GM04504 (cell line): ENCODE data around the gene CFAP141.
A peak's percentile ranks its signal among the peaks of the same experiment; 100 is the strongest.
"Not testable (repeated sequence)": the region's sequence is repeated elsewhere in the genome, so short reads cannot be mapped to it uniquely, and the experiment has no call there.

Source experiments
- DNase-seq: peaks from one replicate; pipeline ENCODE4 v3.0.0-alpha.2; 2012; ENCODE audit warnings: low read depth

The CFAP141 gene

DNA sequence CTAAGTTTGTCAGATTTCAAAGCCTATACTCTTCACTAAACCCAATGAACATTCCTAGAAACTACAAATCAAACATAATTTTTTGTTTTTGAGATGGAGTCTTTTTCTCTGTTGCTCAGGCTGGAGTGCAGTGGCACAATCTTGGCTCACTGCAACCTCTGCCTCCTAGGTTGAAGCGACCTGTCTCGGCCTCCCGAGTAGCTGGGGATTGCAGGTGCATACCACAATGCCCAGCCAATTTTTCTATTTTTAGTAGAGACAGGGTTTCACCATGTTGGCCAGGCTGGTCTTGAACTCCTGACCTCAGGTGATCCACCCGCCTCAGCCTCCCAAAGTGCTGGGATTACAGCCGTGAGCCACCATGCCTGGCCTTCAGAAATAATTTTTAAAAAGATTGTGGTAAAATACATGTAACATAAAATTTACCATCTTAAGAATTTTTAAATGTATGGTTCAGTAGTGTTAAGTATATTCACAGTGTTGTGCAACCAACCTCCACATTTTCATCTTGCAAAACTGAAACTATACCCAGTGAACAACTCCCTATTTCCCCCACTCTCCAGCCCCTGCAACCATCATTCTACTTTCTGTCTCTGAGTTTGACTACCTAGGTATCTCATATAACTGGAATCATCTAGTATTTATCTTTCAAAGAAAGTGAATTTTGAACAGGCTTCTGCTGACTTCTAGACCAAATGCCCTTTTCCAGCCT, 2.7 kb upstream of the CFAP141 start:
- no peak for DNase-seq

DNA sequence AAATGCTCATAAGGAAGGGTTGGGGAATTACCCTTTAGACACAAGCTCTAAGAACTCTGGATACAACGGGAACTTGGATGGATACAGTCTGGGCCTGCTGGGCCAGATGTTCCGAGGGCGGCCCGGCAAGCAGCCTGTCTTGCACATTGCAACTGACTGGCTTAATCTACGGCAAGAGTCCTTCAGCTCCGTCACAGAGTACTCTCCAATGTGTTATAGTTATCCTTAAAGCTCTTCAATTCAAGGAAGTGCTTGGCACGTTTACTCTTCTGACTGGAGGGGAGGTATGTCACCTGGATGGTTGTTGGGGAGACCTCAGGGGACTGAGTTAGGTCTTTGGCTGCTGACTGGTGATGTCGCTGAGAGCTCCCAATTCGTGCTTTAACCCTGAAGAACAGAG, 1.1 kb upstream of the CFAP141 start:
- no peak for DNase-seq

DNA sequence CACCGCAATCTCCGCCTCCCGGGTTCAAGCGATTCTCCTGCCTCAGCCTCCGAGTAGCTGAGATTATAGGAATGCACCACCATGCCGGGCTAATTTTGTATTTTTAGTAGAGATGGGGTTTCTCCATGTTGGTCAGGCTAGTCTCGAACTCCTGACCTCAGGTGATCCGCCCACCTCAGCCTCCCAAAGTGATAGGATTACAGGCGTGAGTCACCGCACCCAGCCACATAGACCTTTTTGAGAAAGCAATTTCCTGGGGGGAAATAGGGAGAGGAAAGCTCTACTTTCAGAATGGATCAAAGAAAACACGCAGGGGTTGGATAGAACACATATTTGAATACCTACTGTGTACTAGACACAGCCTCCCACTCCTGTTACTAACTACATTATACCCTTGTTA, 355 bp downstream of the CFAP141 start:
- not testable (repeated sequence) for DNase-seq

DNA sequence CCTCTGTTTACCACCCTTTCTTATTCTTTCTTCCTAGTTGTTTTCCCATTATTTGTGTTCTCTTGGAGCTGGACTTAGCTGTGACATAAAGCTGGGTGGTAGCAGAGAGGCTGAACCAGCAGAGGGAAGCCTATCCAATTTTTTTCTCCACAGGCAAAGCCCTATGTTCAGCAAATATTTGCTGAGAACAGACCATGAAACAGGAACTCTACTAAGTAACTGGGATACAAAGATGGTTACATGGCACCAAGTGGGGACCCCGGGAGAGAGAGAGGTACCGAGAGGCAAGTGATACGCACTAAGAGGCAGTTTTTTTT, 6.6 kb downstream of the CFAP141 start:
- no peak for DNase-seq

DNA sequence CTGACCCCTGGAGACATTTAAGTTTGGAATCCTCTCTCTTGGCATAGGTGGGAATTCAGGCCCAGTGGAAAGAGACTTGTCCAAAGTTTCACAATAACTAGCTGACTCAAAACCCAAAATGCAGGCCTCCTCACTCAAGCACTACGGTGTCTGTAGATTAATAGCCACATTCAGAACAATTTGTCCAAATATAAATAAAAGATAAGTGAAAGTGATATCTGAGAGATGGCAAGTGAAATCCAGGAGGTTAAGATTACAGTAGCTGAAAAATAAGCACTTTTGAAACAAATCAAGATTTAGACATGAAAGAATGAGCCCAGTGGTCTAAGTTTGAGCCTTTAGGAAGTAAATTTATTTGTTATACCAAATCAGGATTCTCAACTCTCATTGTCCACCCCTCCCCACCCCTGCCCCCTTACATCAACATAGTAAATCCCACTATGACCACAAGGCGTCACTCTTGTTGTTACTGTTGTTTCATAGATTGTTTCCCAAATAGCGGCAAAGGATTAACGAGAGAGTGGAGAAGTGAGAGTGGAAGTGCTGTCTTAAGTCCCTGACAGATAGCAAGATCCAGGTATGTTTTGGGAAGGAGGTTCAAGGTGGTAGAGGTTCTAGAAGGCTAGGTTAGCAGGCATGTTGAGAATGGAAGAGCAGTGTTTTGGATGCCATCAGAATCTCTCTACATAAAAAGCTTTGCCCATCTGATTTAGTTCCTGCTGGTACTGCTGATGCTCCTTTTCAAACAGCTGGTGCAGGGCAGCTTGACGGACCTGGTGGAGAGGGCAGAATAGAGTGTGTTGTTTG, 7.2 kb downstream of the CFAP141 start:
- DNase-seq, result no peak

DNA sequence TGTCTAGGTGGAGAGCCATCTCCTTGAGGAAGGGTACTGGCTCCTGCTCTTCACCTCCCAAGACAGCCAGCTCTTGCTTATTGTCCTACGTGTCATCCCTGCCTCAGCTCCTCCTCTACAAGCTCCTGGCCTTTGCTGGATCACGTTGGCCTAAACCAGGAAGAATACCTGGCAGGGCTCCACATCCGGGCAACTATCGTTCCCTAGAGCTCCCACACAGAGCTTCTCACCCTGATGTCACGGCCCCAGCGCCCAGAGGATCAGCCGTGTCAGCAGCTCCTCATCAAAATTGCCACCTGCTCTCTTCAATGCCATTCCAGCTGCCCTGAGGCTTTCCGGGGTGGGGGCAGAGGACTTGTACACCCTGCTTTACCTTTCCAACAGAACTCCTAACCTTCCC, 12.3 kb downstream of the CFAP141 start:
- no peak for DNase-seq

DNA sequence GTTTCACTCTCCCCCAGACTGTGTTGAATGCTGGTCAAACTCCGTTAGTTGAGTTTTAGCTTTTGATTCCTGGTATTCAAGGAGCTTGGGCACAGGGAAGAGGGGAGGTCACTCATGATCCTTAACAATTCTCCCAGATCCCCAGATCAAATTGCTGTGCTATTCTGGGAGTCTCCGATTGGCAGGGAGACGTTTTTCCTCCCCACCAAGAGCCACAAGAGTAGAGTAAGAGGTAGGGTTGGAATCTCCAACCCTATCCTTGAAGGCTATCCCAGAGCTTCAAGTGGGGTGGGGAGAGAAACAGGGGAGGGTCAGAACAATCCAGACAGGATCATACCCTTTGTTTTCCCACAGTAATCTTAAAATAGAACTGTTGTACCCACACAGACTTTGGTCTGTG, 13.7 kb downstream of the CFAP141 start:
- DNase-seq, result no peak

DNA sequence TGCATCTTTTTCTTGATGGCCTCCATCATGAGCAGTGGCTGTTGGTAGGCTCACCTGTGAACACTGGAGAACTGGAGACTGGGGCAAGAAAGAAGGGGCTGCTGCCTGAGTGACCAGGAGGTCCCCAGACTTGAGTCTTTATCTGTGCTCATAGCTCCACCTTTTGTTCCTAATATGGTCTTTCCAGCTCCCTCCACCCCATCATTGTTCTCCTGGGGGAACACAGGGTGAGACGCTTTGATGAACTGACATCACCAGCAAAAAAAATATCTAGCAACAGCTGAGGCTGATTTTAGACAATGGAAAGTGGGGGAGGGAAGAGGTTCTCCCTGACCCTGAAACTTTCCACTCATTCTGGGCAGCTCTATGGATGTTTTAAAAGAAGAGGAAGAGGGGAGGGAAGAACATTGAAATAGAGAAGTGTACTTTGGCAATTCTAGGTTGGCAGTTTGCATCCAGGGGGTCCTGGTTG, 14.1 kb downstream of the CFAP141 start, which contains the start of gene TPM3:
Gene TPM3 (minus strand): TSS at position 111 of the 472 bp plus-strand sequence. CDS start 82 bp downstream, at position 29.
- DNase-seq, result no peak

DNA sequence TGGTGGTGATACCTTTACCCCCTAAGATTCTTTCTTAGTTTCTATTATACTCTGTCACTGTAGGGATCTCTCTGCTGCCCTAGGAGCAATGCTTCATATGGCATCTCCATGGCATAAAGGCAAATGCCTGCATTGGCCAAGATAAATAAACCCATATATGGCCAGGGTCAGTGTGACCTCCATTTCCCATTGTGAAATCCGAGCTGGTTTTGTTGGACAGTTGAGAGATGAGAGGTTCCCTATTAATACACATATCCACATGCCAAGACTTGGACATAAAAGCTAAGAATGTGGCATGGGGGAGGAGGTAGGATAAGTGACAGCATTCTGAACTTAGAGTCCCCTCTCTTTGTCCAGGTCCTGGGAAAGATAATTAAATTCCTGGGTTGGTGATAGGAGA, 15.6 kb downstream of the CFAP141 start:
- no peak for DNase-seq

DNA sequence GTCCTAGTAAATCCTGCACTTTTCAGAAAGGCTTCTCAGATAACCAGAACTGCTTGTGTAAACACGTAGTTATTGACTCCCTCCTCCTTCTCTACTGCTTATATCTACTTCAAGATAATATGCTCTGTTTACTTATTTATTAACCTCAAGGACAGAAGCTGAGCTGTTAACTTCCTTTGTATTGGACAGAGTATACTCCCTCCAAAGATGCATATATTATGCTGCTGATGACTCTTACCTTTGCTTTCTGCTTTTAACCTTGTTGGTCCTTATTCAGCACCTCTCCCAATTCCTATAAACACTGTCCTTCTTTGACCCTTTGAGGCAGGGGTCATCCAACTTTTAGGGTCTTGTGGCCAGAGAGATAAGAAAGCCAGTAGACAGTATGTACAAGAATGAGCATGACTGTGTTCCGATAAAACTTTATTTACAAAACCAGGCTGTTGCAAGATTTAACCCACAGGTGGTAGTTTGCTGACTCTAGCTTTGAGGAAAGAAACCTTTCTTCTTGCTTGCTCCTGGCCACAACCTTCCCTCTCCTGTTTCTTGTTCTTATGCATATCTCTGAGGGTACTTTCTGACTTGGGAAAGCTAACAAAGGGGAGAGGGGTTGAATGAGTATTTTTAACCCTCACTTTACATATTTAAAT, 19.2 kb downstream of the CFAP141 start:
- no peak for DNase-seq

DNA sequence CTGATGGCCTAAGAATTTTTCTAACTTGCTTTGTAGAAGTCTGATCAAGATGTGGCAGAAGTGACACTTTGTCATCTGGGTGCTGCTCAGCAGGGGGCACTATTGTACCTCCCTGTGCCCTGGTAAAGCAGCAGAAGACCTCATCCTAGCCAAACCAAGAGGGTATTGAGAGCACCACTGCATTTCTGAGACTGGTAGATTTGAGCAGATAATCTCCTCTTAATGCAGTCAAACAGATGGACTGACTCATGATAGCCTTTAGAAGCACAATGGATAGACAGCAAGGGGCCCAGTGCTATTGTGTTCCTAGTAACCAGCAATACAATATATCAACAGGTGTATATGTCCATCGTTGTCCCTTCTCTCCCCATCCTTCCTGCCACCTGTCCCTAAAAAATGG, 20.0 kb downstream of the CFAP141 start:
- no peak for DNase-seq

DNA sequence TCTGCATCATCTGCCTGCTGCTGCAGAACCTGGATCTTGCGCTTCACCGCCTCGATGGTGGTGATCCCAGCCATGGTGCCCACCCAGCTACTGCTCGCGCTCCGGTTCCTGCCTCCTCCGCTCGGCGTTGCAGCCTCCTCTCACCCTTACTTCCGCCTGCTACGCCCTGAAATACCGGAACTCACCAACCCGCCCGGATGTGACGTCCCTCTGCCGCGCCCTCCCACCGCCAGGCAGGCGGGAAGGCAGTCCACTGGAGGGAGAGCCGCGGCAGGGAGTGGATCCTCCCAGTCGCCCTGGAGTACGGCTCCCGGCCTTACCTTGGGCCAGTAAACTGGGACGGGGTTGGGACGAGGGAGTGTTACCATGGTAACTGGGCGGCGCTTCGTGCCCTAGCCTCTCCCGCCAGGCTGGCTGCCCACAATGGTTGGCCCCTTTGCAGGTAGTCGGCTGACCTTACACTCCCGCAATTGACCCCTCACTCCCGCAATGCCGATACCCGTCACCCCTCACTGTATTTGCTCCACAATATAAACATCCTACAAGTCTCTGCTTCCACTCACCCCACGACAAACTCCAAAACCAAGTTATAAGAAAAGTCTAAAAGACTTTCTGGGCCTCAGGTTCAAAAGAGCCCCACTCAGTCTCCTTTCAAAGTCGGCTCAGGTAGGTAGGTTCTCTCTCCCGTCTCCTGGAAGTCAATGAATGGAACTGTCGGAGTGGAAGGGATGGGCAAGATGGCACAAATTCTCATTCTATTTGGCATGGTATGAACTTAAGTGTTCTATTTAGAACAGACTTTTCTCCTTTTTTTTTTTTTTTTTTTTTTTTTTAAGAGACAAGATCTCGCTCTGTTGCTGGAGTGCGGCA, 22.9 kb downstream of the CFAP141 start:
- DNase-seq, result peak; percentile 87

DNA sequence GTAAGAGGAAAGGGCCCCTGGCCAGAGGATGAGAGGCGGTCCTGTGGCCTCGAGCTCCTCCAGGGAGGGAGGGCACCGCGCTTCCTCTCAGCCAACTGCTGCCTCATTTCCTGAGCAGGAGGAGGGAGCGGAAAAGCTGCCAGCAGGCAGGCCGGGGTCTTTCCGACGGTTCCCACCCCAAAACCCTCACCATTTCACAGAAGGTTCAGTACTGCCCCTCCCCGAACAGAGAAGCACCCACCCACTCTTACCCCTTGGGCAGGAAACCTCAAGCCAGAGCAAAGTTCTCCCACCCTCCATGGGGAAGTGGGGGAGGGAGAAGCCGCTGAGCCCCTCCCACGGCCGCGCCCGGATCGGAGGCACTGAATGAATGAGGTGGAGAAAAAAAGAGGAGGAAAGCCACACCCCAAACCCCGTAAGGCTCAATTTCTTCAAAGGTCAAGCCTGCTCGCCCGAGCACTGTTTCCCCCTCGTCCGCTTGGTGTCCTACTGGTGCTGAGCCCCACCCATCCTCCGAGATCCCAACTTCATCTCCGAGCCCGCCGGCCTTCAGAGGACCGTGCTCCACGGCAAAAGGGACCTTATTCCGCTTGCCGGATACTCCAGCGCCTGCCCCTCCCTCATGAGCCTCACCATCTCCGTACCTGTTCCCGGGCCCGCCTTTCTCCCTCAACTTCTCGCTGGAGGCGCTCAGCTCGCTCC, 23.6 kb downstream of the CFAP141 start:
- DNase-seq, result peak; percentile 43

DNA sequence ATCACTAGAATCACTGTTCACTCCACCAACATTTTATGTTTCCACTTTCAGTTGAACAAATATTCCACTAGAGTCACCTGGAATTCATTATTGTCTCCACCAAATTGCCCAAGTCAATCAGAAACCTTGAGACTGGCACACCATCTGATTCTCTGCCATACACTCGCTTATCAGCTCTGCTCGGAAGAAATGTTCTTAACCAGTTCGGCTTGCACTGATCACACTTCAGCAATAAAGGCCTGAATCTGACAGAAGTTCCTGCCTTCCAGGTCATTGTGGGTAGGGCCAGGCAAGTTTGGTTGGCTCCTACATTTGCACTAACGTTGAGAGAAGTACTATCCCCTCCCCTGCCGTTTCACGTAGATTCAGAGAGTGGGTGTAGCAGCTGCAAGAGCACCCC, 24.2 kb downstream of the CFAP141 start:
- no peak for DNase-seq

DNA sequence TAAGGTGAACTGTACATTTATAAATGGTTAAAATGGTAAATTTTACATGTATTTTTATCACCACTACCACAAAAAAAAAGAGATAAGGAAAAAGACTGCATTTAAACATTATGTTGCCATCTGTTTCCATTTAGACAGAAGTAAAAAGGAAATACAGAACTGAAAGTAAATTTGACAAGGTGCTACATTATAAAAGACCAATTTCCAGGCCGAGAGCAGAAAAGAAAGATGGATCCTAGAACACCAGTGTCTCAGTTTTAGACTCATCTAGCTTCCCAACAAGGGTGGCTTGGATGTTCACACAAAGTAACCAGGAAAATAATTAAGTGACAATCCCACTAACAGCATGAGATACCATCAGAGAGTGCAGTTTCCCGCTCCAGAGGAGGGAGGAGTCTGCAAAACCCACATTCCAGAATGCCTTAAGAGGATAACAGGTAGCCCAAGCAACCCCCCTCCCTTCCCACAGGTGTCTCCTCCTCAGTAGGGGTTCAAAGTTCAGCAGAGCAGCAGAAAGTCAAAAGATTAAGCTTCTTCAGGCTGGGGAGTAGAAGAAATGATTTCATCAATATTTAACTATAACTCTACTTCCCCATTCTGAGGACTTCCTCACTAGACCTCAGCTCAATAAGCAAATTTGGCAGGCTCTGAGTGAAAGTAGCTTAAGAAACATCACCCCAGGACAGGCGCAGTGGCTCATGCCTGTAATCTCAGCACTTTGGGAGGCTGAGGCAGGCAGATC, 26.0 kb downstream of the CFAP141 start:
- DNase-seq, result no peak

DNA sequence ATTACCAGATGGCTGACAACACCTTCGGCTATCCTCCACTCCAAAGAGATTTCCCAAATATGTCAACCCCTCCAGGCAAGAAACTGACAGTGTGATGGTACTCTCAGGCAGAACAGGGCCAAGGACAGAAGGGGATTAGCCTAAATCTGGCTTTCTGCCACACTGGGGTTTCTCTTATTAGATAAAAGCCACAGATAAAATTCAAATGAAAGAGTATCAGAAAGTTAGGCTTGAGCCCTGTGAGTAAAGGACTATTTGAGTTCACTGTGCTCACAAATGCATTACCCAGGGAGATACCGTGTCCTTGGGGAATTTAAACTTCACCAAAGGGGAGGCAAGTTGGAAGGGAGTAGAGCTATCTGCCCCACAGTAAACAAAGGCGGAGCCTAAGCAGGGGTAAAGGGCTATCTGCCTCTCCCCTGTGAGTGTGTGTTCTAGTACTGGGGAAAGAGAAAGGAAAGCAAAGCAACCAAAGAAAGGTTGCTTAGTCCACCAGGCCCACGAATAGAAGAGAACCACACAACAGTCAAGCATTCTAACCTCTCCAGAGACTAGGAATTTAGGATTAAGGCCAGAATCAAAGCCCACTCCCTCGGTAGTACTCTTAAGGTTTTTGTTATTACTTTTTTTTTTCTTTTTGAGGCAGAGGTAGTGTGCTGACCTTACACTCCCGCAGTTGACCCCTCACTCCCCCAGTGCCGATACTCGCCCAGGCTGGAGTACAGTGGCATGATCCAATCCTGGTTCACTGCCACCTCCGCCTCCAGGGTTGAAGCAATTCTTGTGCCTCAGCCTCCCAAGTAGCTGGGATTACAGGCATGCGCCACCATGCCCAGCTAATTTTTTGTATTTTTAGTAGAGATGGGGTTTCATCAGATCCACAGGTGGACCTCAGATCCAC, 27.0 kb downstream of the CFAP141 start:
- no peak for DNase-seq

DNA sequence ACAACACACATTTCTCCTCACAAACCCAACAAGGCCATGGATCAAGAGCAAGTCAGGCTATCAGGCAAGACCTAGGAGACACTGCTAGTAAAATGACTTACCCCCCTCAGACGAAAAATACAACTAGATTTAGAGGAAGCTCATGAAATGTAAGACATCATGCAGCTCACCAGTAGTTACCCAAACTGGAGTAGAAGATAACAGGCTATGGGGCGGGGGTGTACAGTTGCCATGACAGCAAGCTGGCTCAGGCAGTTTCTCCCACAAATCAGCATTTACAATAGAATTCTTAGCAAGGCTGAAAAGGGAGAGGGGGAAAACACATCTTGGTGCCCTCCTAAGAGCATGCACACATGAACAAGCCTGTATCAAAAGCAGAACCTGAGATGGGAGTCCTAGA, 28.1 kb downstream of the CFAP141 start:
- DNase-seq, result no peak

DNA sequence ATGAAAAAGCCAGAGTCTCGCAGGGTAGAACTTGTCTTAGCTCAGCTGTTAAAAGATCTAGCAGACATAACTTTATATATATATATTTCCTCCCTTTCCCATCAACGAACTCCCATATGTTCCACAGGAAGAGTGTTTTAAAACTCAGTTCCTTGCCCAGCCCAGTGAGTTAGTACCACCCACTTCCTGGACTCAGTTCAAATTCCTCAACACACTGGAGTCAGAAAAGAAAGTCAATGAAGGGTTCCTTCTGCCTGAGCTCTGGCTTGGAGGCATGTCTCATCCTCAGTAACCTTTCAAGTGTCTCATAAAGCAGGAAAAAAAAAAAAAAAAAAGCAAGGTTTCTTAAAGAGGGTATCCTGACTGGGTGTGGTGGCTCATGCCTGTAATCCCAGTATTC, 29.8 kb downstream of the CFAP141 start:
- peak; percentile 67 for DNase-seq

DNA sequence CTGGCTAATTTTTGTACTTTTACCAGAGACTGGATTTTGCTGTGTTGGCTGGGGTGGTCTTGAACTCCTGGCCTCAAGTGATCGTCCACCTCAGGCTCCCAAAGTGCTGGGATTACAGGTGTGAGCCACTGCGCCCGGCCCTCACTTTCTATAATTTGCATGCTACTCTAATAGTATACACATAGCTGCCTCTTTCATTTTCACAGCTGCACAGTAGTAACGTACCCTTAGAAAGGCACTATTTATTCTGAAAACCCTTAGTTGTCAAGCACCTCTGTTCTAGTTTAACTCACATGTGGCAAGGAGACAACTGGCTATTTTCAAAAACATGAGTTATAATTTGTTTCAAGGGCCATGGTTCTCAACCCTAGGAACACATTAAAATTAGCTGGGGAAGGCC, 31.5 kb downstream of the CFAP141 start:
- no peak for DNase-seq

DNA sequence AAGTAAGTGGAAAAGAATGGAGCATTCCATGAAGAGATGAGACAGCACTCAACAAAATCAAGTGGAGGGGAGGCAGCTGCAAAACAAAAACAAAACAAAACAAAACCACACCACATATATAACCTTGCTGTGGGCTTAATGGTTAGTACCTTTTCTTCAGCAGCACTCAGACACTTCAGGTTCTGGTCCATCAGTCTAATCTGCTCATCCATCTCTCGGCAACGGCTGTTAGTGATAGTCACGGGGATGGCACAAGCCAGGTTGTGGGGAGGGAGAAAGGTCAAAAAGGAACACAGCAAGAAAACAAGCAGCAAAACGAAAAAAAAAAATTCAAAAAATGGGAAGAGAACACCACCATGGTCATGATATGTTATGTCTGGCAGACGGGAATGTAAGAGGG, 34.3 kb downstream of the CFAP141 start:
- DNase-seq, result no peak
